Left ventricle myocardium inferior (tissue), 1 donor: ENCODE data around the gene WSB1. TPM values are rescaled to one million over a fixed set of nuclear protein-coding genes. Genes with fewer than 3 reads are reported as not detected.

ENCODE experiments used
- DNase-seq: peaks from one replicate; pipeline ENCODE4 v3.0.0-alpha.2; 2020
- H3K27ac ChIP-seq: fragments of 200-600 bp; replicated peaks from 2 replicates; pipeline ENCODE4 v1.8.0; 2021
- H3K27me3 ChIP-seq: fragments of 200-600 bp; 2 replicates; pipeline ENCODE4 v1.8.0; 2021; ENCODE audit warnings: low read depth
- H3K36me3 ChIP-seq: fragments of 200-600 bp; 2 replicates; pipeline ENCODE4 v1.8.0; 2021
- H3K4me1 ChIP-seq: fragments of 200-600 bp; 2 replicates; pipeline ENCODE4 v1.8.0; 2021
- H3K4me3 ChIP-seq: fragments of 200-600 bp; 2 replicates; pipeline ENCODE4 v1.8.0; 2021; ENCODE audit warnings: mild to moderate bottlenecking, moderate library complexity
- H3K9me3 ChIP-seq: fragments of 200-600 bp; replicated peaks from 2 replicates; pipeline ENCODE4 v1.8.0; 2021
- CTCF ChIP-seq: fragments of 200-600 bp; IDR thresholded peaks from 2 replicates; pipeline ENCODE4 v1.8.0; 2021; ENCODE audit warnings: antibody characterized with exemption, mild to moderate bottlenecking, borderline replicate concordance
- intact Hi-C: fragments of 100-400 bp; cut with micrococcal nuclease; formaldehyde crosslinking; loops from one replicate; pipeline ENCODE4 v1.11.0; 2022
- total RNA-seq: library from RNA; stranded (reverse); fragmentation: NEBNext Ultra II Directional; extraction: Animal tissue kit (Norgen Biotek cat#: 25700); gene quantifications from one replicate; pipeline ENCODE4 v1.2.1, GENCODE V29; 2021
- donor health status: DM: no; HTN: yes; CAD: no; lungs with severe emphysema.

WSB1 gene
- total RNA-seq, 1 donor from 2014 or later: 53.3 TPM

- intact Hi-C loops: no loop called here
- Histone ChIP-seq H3K9me3 (no peaks in the 10 kb centered on the region), H3K36me3 (no peaks in the 10 kb centered on the region), H3K27me3 (no peaks in the 10 kb centered on the region), H3K4me1 (peaks cover 32% of the 10 kb centered on the region), H3K27ac (no peak overlapping the region), H3K4me3 (no peak overlapping the region)
- no peak for DNase-seq
- TF ChIP-seq CTCF: no peak
These were observed 8.4 kb upstream of the WSB1 start for GRCh38 chr17:27285516-27285915.

DNA sequence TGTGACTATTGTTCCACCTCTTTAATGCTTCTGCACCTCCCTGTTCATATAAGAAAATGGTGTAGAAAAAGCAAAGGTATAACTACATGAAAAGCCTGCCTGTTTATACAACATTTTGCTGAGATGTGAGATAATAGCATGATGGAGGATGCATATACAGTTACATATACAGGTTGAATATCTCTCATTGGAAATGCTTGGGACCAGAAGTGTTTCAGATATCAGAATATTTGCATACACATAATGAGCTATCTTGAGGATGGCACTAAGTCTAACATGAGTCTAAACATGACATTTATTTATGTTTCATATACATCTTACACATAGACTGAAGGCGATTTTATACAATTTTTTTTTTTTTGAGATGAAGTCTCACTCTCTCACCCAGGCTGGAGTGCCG lies 5.7 kb upstream of the WSB1 start:
- Histone ChIP-seq H3K9me3 (no peaks in the 10 kb centered on the region), H3K27ac (no peak overlapping the region), H3K4me3 (no peak overlapping the region), H3K36me3 (no peaks in the 10 kb centered on the region), H3K27me3 (no peaks in the 10 kb centered on the region), H3K4me1 (peaks cover 26% of the 10 kb centered on the region)
- TF ChIP-seq CTCF: no peak
- intact Hi-C loops: no loop called here
- no peak for DNase-seq

DNA sequence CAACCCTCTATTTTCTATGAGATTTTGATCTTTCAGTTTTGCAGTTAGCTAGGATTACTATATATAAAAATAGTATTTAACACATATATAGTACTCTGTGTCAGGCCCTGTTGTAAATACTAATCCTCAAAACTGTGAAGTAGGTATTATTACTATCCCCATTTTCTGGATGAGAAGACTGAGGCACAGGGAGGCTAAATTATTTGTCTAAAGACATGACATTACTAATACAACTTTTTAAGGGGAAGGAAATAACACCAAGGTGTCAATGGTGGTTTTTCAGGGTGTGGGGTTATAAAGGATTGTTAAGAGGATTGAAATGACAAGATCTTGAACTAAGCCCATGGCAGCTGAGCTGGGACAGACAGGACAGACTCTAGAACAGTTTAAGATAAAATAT lies 4.1 kb upstream of the WSB1 start:
- DNase-seq: no peak
- no peak for TF ChIP-seq CTCF
- intact Hi-C loops: no loop called here
- no peak overlapping the region for H3K27ac ChIP-seq
- H3K4me3 ChIP-seq: no peak overlapping the region
- no peaks in the 10 kb centered on the region for H3K9me3 ChIP-seq
- H3K4me1 ChIP-seq: peaks cover 22% of the 10 kb centered on the region
- no peaks in the 10 kb centered on the region for H3K36me3 ChIP-seq
- no peaks in the 10 kb centered on the region for H3K27me3 ChIP-seq

- no peak for TF ChIP-seq CTCF
- H3K27me3 ChIP-seq: no peaks in the 10 kb centered on the region
- H3K9me3 ChIP-seq: no peaks in the 10 kb centered on the region
- no peak overlapping the region for H3K4me3 ChIP-seq
- no peak for DNase-seq
- intact Hi-C loops: no loop called here
- H3K36me3 ChIP-seq: no peaks in the 10 kb centered on the region
- H3K4me1 ChIP-seq: peaks cover 25% of the 10 kb centered on the region
- H3K27ac ChIP-seq: no peak overlapping the region
These were observed 2.9 kb upstream of the WSB1 start for GRCh38 chr17:27290916-27291598.

GRCh38 chr17:27293359-27293897 lies 486 bp upstream of the WSB1 start:
- H3K36me3 ChIP-seq: no peaks in the 10 kb centered on the region
- H3K9me3 ChIP-seq: no peaks in the 10 kb centered on the region
- peak overlapping the region; percentile 99 for H3K27ac ChIP-seq
- peaks cover 49% of the 10 kb centered on the region for H3K4me1 ChIP-seq
- peak overlapping the region; percentile 80 for H3K4me3 ChIP-seq
- intact Hi-C loops: no loop called here
- no peaks in the 10 kb centered on the region for H3K27me3 ChIP-seq
- no peak for DNase-seq
- TF ChIP-seq CTCF: no peak
